ENCODE data around the gene ITPKA.

Gene ITPKA

GRCh38 chr15:41502795-41503668, 9.4 kb downstream of the ITPKA start:
- DNase-seq (ENCODE audit: low read depth) = no peak
- H3K4me3 ChIP-seq (replicated peaks; ENCODE audit: low read depth, low read length) = no peak overlapping the region
- TF ChIP-seq CTCF (IDR thresholded peaks at IDR 0.05; ENCODE audit: low read length, missing control alignments) = no peak

- DNase-seq (ENCODE audit: low read depth) = no peak
- no peak overlapping the region for H3K4me3 ChIP-seq (replicated peaks; ENCODE audit: low read depth, low read length)
- no peak for TF ChIP-seq CTCF (IDR thresholded peaks at IDR 0.05; ENCODE audit: low read length, missing control alignments)
Measured at GRCh38 chr15:41503669-41504010, 10.0 kb downstream of the ITPKA start.

- no peak for DNase-seq (ENCODE audit: low read depth)
- no peak overlapping the region for H3K4me3 ChIP-seq (replicated peaks; ENCODE audit: low read depth, low read length)
- TF ChIP-seq CTCF (IDR thresholded peaks at IDR 0.05; ENCODE audit: low read length, missing control alignments) = no peak
Measured at GRCh38 chr15:41504751-41505492, 11.2 kb downstream of the ITPKA start.

GRCh38 chr15:41505776-41506175, 12.1 kb downstream of the ITPKA start:
- no peak for DNase-seq (ENCODE audit: low read depth)
- no peak for TF ChIP-seq CTCF (IDR thresholded peaks at IDR 0.05; ENCODE audit: low read length, missing control alignments)
- no peak overlapping the region for H3K4me3 ChIP-seq (replicated peaks; ENCODE audit: low read depth, low read length)

GRCh38 chr15:41506796-41507341, 13.2 kb downstream of the ITPKA start:
- DNase-seq (ENCODE audit: low read depth) = no peak
- no peak overlapping the region for H3K4me3 ChIP-seq (replicated peaks; ENCODE audit: low read depth, low read length)
- TF ChIP-seq CTCF (IDR thresholded peaks at IDR 0.05; ENCODE audit: low read length, missing control alignments) = no peak

GRCh38 chr15:41507820-41508290, 14.2 kb downstream of the ITPKA start:
- TF ChIP-seq CTCF (IDR thresholded peaks at IDR 0.05; ENCODE audit: low read length, missing control alignments) = no peak
- H3K4me3 ChIP-seq (replicated peaks; ENCODE audit: low read depth, low read length) = no peak overlapping the region
- no peak for DNase-seq (ENCODE audit: low read depth)

Data from fibroblast of pulmonary artery (primary cell).